ENCODE data around the gene ILKAP.

The ILKAP gene

DNA sequence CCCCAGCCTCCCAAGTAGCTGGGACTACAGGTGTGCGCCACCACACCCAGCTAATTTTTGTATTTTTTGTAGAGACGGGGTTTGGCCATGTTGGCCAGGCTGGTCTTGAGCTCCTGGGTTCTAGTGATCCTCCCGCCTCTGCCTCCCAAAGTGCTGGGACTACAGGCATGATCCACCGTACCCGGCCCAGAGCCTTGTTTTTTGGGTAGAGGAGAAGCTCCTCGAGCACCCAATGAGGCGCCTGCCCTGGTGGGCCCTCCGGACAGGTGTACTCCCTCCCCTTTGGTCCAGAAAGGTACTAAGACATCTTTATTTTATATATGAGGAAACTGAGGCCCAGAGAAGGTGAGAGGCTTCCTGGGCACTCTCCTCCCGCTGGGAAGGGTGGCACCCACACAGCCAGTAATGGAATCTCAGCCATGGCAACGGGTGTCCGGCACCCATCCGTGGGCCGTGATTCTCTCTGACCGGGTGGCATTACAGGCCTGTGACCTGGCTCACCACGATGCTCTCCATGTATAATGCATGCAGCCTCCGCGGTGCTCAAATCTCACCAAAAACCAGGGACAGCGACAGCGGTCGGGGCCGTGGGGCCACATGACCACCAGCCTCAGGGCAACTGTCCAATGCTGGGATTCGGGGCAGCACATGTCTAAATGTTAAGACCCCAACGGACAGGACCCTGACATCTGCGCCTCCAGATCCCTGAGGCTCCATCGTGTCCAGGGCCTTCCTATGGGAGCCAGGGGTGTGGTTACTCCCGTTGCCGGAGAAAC is 81.8 kb downstream of the ILKAP start:
- no peak for FAIRE-seq

DNA sequence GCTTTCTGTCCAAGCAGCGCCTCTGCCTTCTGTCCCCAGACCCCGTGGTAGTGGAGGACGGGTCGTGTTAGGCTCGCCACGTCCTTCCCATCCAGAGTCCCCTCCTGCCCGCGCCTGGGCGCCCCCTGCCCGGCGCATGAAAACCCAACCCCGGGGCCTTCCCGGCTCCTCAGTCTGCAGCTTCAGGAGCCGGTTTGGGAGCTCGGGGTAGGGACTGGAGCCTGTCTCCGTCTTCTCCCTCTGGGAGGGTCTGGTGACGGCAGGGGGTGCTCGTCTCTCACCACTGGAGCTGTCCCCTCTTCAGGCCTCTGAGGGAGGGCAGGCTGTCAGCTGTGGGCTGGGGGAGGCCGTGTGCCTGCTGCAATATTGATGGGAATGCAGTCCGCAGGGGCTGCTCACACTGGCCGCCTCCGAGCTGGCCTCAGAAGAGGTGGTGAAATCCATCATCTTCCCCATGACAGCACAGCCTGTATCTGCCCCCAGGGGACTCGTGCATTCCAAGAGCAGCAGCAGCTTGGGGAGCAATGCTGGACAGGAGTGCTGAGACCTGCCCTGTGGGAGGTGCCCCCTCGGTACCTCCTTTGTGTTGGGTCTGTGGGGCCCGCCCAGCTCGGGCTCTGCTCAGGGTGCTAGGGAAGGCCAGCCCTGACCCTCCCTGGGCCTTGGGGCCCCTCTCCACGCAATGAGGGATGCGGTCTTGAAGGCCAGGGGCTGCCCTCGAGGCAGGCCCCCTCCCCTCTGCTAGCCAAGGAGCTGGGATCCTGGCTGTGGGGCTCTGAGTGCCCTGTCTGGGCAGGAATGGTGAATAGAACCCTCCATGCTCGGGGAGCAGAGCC is 82.8 kb downstream of the ILKAP start:
- no peak for FAIRE-seq

Data from islet of Langerhans (tissue), 1 donor.